Upper lobe of right lung (tissue), 1 donor: Measurements from ENCODE around the gene TMEM8B. TPM values are rescaled to one million over a fixed set of nuclear protein-coding genes. Genes with fewer than 3 reads are reported as not detected.

ENCODE experiments used
- ATAC-seq: fragments of 200-7000 bp; cut with Tn5 transposase; one replicate; pipeline ENCODE4 v1.9.1; 2020; ENCODE audit warnings: mild to moderate bottlenecking, moderate library complexity
- DNase-seq: peaks from one replicate; pipeline ENCODE4 v3.0.0-alpha.2; 2020
- H3K27ac ChIP-seq: fragments of 200-600 bp; one replicate; pipeline ENCODE4 v1.8.0; 2022
- H3K27me3 ChIP-seq: fragments of 200-600 bp; one replicate; pipeline ENCODE4 v1.8.0; 2022; ENCODE audit warnings: mild to moderate bottlenecking
- H3K36me3 ChIP-seq: fragments of 200-600 bp; one replicate; pipeline ENCODE4 v1.8.0; 2022
- H3K4me1 ChIP-seq: fragments of 200-600 bp; one replicate; pipeline ENCODE4 v1.8.0; 2022
- H3K4me3 ChIP-seq: fragments of 200-600 bp; one replicate; pipeline ENCODE4 v1.8.0; 2022; ENCODE audit warnings: mild to moderate bottlenecking
- H3K9me3 ChIP-seq: fragments of 200-600 bp; one replicate; pipeline ENCODE4 v1.8.0; 2022
- intact Hi-C: fragments of 100-400 bp; cut with DNase I; formaldehyde crosslinking; loops from one replicate; pipeline ENCODE4 v1.11.0; 2022
- total RNA-seq: library from RNA; stranded (reverse); fragmentation: NEBNext Ultra II Directional; extraction: Animal tissue kit (Norgen Biotek cat#: 25700); gene quantifications from one replicate; pipeline ENCODE4 v1.2.1, GENCODE V29; 2021
- TF ChIP-seq, protein P1 (sequence below): fragments of 200-600 bp; IDR thresholded peaks from one replicate; pipeline ENCODE4 v1.8.0; 2022; ENCODE audit warnings: antibody characterized with exemption
- donor health status: DM: no; HTN: yes; CAD: no; lungs with severe emphysema.

The TMEM8B gene
- total RNA-seq, 1 donor from 2014 or later, result 13.7 TPM

DNA sequence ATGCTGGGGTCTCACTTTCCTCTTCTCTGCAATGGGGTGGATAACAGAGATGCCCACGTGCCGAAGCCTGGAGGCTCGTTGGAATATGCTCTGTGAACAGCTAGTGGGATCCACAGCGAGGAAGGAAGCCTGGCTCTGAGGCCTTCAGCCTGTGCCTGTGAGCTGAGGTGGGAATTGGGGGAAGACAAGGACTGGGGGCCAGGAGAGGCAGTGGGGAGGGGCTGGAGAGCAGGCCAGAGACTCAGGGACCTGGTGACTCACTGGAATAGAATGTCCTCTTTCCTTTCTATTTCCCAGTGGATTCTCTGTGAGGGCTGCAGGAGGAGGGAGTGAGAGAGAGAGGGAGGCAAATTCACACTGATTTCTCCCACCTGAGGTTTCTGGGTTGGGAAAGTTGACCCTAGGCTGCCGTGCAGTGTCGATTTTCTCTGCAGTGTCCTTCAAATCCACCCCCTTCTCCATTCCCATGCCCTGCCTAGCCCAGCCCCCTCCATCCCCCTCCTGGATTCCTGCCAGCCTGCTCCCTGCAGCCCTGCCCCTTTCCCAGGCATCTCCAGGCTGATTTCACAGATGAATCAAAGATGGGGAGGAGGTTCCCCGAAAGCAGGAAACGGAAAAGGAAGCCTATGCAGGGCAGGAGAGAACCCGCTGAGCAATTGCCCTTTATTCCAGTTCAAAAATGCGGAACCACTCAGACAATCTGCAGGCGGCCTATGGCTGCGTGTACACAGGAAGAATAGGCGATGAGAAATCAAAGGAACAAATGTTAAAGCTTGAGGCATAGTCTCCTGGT, 78.9 kb downstream of the TMEM8B start:
- DNase-seq, result peak; percentile 79
- Histone ChIP-seq H3K9me3 (no peaks in the 10 kb centered on the region), H3K4me1 (peaks cover 85% of the 10 kb centered on the region), H3K27me3 (no peaks in the 10 kb centered on the region), H3K27ac (peak overlapping the region; percentile 97), H3K36me3 (no peaks in the 10 kb centered on the region), H3K4me3 (peak overlapping the region; percentile 32)
- intact Hi-C loops, result loop anchor here (5.0 kb wide), 1 partner anchor 39 kb away; no protein-coding TSS in a partner anchor
- ATAC-seq, result peak; percentile 49
- TF ChIP-seq, protein P1, sequence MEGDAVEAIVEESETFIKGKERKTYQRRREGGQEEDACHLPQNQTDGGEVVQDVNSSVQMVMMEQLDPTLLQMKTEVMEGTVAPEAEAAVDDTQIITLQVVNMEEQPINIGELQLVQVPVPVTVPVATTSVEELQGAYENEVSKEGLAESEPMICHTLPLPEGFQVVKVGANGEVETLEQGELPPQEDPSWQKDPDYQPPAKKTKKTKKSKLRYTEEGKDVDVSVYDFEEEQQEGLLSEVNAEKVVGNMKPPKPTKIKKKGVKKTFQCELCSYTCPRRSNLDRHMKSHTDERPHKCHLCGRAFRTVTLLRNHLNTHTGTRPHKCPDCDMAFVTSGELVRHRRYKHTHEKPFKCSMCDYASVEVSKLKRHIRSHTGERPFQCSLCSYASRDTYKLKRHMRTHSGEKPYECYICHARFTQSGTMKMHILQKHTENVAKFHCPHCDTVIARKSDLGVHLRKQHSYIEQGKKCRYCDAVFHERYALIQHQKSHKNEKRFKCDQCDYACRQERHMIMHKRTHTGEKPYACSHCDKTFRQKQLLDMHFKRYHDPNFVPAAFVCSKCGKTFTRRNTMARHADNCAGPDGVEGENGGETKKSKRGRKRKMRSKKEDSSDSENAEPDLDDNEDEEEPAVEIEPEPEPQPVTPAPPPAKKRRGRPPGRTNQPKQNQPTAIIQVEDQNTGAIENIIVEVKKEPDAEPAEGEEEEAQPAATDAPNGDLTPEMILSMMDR, result no peak

DNA sequence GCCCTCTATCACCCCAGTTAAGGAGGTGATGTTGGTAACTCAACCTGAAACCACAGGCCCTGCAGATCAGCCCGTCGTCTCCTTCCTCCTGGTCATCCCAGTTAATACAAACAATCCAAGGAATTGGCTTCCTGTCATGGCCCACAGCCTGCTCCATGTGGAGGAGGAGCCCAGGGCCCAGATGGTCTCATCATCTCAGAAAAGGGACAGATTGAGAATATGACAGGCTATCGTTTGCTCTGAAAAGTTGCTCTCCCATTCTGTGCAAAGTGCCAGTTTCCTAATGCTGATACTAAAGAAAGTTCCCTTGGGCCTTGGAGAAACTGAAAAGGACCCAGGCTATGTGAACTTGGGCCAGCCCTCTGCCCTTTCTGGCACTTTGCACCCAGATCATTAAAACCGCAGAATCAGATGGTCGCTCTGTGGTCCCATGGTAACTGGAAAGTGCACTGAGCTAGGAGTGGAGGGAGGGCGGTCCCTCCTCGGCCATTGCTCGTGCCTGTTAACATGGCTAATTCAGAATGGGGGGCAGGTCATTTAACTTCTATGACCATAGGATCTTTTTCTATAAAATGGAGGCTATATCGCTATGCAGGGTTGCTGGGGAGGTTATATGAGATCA, 79.6 kb downstream of the TMEM8B start:
- no peak for ATAC-seq
- TF ChIP-seq, protein P1, result no peak
- Histone ChIP-seq H3K9me3 (no peaks in the 10 kb centered on the region), H3K36me3 (no peaks in the 10 kb centered on the region), H3K4me3 (peak overlapping the region; percentile 32), H3K27ac (peak overlapping the region; percentile 97), H3K27me3 (no peaks in the 10 kb centered on the region), H3K4me1 (peaks cover 78% of the 10 kb centered on the region)
- intact Hi-C loops, result loop anchor here (5.0 kb wide), 1 partner anchor 39 kb away; no protein-coding TSS in a partner anchor
- DNase-seq, result no peak

DNA sequence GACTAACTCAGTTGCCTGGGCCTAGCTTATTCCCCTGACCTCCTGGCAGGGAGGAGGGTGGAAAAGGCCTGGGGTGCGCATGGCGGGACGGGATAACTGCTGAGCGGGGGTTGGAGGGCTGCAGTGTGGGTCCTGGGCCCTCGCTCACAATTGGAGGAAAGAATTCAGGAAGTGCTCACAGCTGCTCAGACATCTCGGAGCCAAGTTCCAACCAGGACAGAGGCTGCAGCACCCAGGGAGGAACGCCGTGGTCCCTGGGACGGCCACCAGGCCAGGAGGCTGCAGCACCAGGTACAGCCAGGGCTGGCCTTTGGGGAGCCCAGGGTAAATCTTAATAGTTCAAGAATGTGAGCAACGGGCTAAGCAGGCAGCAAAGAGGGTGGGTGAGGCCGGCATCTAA, 80.2 kb downstream of the TMEM8B start, which contains the start of gene SPAAR:
Gene SPAAR (plus strand): TSS at position 217 of the 400 bp plus-strand sequence. CDS start 974 bp downstream, outside the sequence.
- TF ChIP-seq, protein P1, result no peak
- intact Hi-C loops, result loop anchor here (5.0 kb wide), 1 partner anchor 38 kb away; no protein-coding TSS in a partner anchor
- ATAC-seq (no peak), DNase-seq (no peak)
- H3K4me3 ChIP-seq, result peak within 1 kb of the TSS; percentile 36
- H3K36me3 ChIP-seq, result no peaks in the 10 kb centered on the region
- H3K9me3 ChIP-seq, result no peaks in the 10 kb centered on the region
- peaks cover 74% of the 10 kb centered on the region for H3K4me1 ChIP-seq
- no peaks in the 10 kb centered on the region for H3K27me3 ChIP-seq
- H3K27ac ChIP-seq, result peak within 1 kb of the TSS; percentile 97

DNA sequence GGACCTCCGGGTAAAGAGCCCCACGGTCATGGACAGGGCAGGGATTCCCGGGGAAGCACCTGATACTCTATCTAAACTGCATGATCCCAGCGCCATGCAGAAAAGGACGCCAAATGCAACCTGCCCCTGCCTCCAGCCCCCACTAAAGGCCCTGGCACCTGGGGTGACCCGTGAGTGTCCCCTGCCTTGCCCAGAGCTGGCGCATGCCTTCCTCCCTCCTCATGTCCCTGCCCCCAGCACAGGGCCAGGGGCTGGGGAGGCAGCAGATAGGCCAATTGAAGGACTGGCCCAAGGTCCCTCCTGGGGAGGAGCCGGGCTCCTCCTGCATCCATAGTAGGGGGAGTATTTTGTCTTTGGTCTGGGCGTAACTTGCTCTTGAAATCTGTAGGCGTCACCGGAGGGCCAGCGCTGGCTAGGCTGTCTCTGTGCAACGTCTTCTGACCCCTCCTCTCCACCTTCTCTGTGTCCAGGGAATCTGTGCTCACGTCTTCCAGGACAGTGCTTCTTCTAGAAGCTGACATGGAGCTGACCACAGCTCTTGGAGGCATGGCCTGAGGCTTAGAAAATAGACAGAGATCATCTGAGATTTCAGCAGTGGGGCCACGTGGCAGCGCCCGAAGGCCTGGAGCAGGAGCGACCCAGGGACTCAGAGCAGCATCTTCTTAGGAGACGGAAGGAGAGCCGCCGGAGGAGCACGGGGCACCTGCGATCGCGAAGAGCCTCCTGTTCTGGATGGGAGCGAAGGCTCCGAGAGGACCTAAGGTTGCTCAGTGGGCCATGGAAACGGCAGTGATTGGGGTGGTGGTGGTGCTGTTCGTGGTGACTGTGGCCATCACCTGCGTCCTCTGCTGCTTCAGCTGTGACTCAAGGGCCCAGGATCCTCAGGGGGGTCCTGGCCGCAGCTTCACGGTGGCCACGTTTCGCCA, 80.9 kb downstream of the TMEM8B start:
- intact Hi-C loops, result loop anchor here (5.0 kb wide), 1 partner anchor 37 kb away; no protein-coding TSS in a partner anchor
- H3K4me3 ChIP-seq, result peak overlapping the region; percentile 36
- no peaks in the 10 kb centered on the region for H3K27me3 ChIP-seq
- H3K4me1 ChIP-seq, result peaks cover 74% of the 10 kb centered on the region
- H3K9me3 ChIP-seq, result no peaks in the 10 kb centered on the region
- ATAC-seq (peak; percentile 1), DNase-seq (no peak)
- TF ChIP-seq, protein P1, result no peak
- peak overlapping the region; percentile 97 for H3K27ac ChIP-seq
- H3K36me3 ChIP-seq, result no peaks in the 10 kb centered on the region
